Measurements from ENCODE around the gene DESI1. TPM values are rescaled to one million over a fixed set of nuclear protein-coding genes. Genes with fewer than 3 reads are reported as not detected.
A peak's percentile ranks its signal among the peaks of the same experiment; 100 is the strongest.

Gene DESI1
- total RNA-seq, 1 donor from 2014 or later: 34.5 TPM

DNA sequence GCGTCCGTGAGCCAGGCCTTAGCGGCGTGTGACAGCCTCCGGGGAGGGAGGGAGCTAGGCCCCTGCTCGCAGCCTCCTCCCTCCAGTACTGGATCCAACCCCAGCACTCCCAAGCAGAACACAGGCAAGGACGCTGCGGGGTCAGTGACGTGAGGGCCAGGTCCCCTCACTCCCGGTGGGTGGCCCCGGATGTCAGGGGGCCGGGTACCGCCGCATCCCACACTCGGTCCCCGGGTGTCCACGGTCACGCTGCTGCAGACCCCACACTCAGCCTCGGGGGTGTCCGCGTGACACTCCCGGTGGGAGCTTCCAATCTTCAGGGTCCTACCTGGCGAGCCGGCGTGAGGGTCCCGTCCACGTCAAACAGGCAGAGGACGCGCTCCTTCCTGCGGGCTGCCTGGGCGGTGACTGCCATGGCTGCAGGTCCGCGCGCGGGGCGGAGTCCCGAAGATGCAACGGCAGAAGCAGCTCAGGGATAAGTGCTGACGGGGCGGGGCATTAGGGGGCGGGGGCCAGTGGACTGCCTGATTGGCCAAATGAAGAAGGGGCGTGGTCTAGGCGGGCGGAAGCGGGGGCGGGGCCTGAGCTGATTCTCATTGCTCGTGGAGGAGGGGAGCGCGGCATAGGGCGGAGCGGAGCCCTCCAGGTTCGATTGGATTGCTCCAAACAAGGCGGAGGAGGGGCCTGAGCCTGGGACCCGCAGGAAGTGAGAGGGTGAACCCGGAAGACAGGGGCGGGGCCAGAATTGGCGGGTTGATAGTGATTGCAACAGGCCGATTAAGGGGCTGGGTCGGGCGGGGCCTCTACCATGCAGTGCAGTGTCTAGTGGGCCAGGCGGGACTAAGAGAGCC, 31.2 kb downstream of the DESI1 start, which contains the start of gene PMM1:
PMM1 (minus strand) TSS at position 450 of the 851 bp plus-strand sequence; CDS start at position 415, 35 bp downstream.
- Mint-ChIP-seq H3K36me3 (ENCODE audit: unreplicated experiment) (no peaks in the 10 kb centered on the region), H3K9me3 (ENCODE audit: unreplicated experiment) (peaks cover 4% of the 10 kb centered on the region), H3K27ac (ENCODE audit: unreplicated experiment) (peak within 1 kb of the TSS; percentile 81), H3K27me3 (ENCODE audit: unreplicated experiment) (no peaks in the 10 kb centered on the region), H3K4me3 (ENCODE audit: unreplicated experiment) (peak within 1 kb of the TSS; percentile 91), H3K4me1 (ENCODE audit: low read depth, unreplicated experiment) (no peaks in the 10 kb centered on the region)
- TF ChIP-seq, protein P1, sequence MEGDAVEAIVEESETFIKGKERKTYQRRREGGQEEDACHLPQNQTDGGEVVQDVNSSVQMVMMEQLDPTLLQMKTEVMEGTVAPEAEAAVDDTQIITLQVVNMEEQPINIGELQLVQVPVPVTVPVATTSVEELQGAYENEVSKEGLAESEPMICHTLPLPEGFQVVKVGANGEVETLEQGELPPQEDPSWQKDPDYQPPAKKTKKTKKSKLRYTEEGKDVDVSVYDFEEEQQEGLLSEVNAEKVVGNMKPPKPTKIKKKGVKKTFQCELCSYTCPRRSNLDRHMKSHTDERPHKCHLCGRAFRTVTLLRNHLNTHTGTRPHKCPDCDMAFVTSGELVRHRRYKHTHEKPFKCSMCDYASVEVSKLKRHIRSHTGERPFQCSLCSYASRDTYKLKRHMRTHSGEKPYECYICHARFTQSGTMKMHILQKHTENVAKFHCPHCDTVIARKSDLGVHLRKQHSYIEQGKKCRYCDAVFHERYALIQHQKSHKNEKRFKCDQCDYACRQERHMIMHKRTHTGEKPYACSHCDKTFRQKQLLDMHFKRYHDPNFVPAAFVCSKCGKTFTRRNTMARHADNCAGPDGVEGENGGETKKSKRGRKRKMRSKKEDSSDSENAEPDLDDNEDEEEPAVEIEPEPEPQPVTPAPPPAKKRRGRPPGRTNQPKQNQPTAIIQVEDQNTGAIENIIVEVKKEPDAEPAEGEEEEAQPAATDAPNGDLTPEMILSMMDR (IDR thresholded peaks at IDR 0.05; ENCODE audit: partially characterized antibody, unreplicated experiment): no peak
- peak; percentile 100 for DNase-seq

DNA sequence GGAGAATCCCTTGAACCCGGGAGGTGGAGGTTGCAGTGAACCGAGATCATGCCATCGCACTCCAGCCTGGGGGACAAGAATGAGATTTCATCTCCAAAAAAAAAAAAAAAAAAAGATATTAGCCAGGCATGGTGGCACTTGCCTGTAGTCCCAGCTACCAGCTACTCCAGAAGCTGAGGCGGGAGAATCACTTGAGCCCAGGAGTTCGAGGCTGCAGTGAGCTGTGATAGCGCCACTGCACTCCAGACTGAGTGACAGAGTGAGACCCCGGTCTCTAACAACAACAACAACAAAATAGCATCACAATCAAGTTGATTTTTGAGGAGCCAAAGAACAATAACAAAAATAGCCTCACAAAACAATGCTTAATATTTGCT, 33.5 kb downstream of the DESI1 start:
- H3K4me1 Mint-ChIP-seq (ENCODE audit: low read depth, unreplicated experiment): no peaks in the 10 kb centered on the region
- peaks cover 6% of the 10 kb centered on the region for H3K9me3 Mint-ChIP-seq (ENCODE audit: unreplicated experiment)
- TF ChIP-seq, protein P1 (IDR thresholded peaks at IDR 0.05; ENCODE audit: partially characterized antibody, unreplicated experiment): no peak
- peaks cover 5% of the 10 kb centered on the region for H3K27me3 Mint-ChIP-seq (ENCODE audit: unreplicated experiment)
- no peak overlapping the region for H3K27ac Mint-ChIP-seq (ENCODE audit: unreplicated experiment)
- H3K4me3 Mint-ChIP-seq (ENCODE audit: unreplicated experiment): no peak overlapping the region
- no peak for DNase-seq
- H3K36me3 Mint-ChIP-seq (ENCODE audit: unreplicated experiment): no peaks in the 10 kb centered on the region

DNA sequence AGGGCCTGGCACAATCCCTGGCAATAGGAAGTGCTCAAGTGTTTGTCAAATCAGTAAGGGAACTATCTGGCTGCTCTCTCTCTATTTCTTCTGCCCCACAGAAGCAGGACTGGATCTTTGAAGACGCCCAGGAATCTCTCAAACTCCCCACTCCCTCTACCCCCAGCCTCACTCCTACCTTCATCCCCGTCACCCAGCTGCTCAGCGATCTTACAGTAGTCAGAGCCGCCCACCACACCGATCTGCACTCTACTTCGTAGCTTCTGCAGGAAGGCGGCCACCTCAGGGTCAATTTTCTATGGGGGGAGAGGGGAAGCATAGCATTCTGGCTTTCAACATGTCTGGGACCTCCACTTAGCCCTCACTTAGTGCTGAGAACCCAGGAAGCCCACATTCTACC, 34.9 kb downstream of the DESI1 start:
- Mint-ChIP-seq H3K27me3 (ENCODE audit: unreplicated experiment) (peaks cover 6% of the 10 kb centered on the region), H3K9me3 (ENCODE audit: unreplicated experiment) (peaks cover 6% of the 10 kb centered on the region), H3K27ac (ENCODE audit: unreplicated experiment) (no peak overlapping the region), H3K36me3 (ENCODE audit: unreplicated experiment) (no peaks in the 10 kb centered on the region), H3K4me3 (ENCODE audit: unreplicated experiment) (no peak overlapping the region), H3K4me1 (ENCODE audit: low read depth, unreplicated experiment) (no peaks in the 10 kb centered on the region)
- TF ChIP-seq, protein P1 (IDR thresholded peaks at IDR 0.05; ENCODE audit: partially characterized antibody, unreplicated experiment): no peak
- no peak for DNase-seq

DNA sequence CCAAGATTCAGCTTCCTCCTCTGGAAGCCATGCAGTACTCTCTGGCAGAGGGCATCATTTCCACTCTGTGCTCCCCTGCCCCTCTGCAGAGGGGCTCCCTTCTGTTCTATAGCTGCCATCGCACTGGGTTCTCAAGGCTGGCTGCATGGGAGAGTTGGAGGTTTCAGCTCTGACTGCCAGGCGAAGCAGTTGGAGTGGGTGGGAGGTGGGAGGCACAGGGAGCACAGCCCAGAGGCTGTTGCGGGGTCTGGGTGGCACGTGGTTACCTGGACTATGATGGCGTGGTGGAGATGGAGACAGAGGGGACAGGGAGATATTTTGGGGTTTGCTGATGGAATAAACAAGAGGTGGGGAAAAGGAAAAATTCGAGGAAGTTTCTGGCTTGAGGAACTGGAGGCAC, 36.0 kb downstream of the DESI1 start:
- Mint-ChIP-seq H3K27me3 (ENCODE audit: unreplicated experiment) (peaks cover 6% of the 10 kb centered on the region), H3K9me3 (ENCODE audit: unreplicated experiment) (peaks cover 6% of the 10 kb centered on the region), H3K4me3 (ENCODE audit: unreplicated experiment) (no peak overlapping the region), H3K27ac (ENCODE audit: unreplicated experiment) (no peak overlapping the region), H3K36me3 (ENCODE audit: unreplicated experiment) (no peaks in the 10 kb centered on the region), H3K4me1 (ENCODE audit: low read depth, unreplicated experiment) (no peaks in the 10 kb centered on the region)
- TF ChIP-seq, protein P1 (IDR thresholded peaks at IDR 0.05; ENCODE audit: partially characterized antibody, unreplicated experiment): no peak
- DNase-seq: no peak

DNA sequence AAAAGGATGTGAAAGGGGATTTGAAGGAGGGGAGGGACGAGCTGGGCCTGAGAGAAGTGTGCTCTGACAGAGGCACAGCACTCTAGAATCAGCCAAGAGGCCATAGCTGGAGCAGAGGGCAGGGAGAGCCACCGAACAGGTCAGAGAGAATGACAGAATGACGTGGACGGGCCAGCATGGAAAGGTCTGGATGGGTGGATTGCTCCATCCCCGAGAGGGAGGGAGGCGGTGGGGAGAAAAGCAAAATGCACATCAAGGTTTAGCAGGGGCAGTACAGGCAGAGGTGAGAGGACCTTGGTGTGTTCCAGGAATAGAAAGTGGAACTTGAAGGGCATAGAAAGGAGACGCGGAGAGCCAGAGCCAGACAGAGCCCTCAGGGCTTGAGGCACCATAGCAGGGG, 38.1 kb downstream of the DESI1 start:
- no peaks in the 10 kb centered on the region for H3K36me3 Mint-ChIP-seq (ENCODE audit: unreplicated experiment)
- no peaks in the 10 kb centered on the region for H3K4me1 Mint-ChIP-seq (ENCODE audit: low read depth, unreplicated experiment)
- H3K9me3 Mint-ChIP-seq (ENCODE audit: unreplicated experiment): peaks cover 4% of the 10 kb centered on the region
- peaks cover 6% of the 10 kb centered on the region for H3K27me3 Mint-ChIP-seq (ENCODE audit: unreplicated experiment)
- no peak overlapping the region for H3K4me3 Mint-ChIP-seq (ENCODE audit: unreplicated experiment)
- no peak overlapping the region for H3K27ac Mint-ChIP-seq (ENCODE audit: unreplicated experiment)
- DNase-seq: no peak
- TF ChIP-seq, protein P1 (IDR thresholded peaks at IDR 0.05; ENCODE audit: partially characterized antibody, unreplicated experiment): no peak
